Ovary (tissue), 3 donors: ENCODE data around the gene CATSPERB.

ENCODE experiments used
- CTCF ChIP-seq, 3 donors: fragments of 450-650 bp in 2 of 3; fragments of 200-600 bp in 1 of 3; IDR thresholded peaks; one replicate each; pipeline versions ENCODE4 v1.5.1 to v1.8.0; 2016 to 2022; ENCODE audit warnings: antibody characterized with exemption in 3 of 3, mild to moderate bottlenecking in 1 of 3
- EP300 ChIP-seq: sonication (generic); formaldehyde crosslinking; IDR thresholded peaks from one replicate; pipeline ENCODE4 v1.6.1; 2017; ENCODE audit warnings: antibody characterized with exemption
- donor health status: DM: no; HTN: no; CAD: no.

- TF ChIP-seq CTCF (IDR thresholded peaks at IDR 0.05) (no peak), EP300 (no peak)
Observed at GRCh38 chr14:91780452-91780851, 48.6 kb upstream of the CATSPERB start.
